GM21825 (cell line): ENCODE data around the gene LDAH.

Experiments
- ATAC-seq: cut with Tn5 transposase; IDR thresholded peaks from one replicate; pipeline ENCODE4 v1.9.1; 2021; ENCODE audit warnings: mild to moderate bottlenecking, moderate library complexity; ENCODE audit not compliant: unreplicated experiment

Gene LDAH

DNA sequence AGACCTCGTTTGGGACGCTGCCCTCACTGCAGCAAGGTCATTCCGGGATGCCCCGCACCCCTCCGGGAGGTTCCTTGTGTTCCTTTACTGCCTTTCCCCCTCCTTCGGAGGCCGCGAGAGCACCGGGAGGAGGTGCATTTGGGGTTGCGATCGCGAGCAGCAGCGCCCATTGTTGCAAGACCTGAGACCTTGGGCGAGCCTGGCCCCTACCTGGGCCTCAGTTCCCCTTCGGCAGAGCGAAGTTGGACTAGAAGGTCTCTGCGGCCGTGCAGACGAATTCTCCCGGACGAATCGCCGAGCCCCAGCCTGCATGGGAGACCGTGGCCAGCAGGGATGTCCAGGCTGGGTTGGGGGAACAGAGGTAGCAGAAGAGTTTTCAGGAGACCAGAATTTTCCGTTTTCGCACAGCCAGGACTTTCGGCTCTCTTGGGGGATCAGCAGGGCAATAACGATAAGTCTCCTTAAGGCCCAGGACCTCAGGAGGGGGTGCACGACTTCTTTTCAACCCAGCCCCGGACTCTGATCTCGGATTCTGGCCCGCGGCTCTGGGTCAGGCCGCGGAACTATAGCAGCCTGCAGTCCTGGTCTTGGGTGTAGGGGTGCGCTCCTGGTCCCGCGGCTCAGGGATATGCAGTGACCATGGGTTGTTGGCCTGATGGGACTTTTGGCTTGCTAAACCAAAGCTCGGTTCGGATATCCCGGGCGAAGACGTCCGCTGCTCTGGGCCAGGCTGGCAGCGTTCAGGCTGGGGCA is 153.2 kb downstream of the LDAH start:
- ATAC-seq, result no peak

DNA sequence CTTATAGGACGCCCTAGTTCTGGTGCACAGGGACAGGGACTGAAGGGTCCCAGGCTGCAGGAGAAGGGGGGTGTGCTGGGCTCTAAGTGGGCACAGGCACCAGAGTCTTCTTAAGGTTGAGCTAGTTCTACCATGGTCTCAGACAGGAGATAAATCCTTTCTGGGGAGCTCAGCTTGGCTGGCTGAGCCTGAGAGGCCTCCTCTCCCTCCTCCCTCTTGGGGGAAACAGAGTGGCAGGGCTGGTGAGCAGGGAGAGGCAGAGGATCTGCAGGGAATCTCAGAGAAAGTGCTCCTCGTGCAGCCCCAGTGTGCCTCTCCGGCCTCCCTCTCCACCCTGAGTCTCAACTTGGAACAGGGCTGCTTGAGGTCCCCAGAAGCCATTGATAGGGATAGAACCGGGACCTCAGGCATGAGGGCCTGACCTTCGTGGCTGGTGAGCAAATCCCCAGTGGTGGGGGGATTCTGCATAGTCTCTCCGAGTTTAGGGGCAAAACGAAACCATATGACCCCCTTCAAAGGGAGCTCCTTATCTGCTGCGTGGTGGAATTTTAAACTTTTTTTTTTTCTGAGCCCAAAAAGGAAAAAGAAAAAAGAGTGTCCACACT is 153.9 kb downstream of the LDAH start:
- no peak for ATAC-seq

DNA sequence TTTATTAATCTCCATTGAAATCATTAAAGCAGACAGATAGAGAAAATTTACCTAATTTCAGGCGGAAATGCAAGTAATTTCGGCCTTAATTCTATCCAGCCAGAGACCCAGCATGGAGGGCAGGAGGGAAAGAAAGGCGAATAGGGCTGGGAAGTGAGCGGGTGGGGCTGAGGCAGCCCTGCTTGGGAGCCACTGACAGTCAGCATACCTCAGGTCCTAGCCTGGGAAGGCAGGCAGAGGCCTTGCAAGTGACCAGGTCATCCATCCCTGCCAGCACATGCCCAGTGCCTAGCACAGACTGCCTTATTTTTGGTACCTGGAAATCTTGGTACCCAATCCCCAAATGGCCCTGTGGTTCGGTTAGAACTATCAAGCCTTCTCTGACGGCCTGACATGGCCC is 154.4 kb downstream of the LDAH start:
- ATAC-seq, result no peak

DNA sequence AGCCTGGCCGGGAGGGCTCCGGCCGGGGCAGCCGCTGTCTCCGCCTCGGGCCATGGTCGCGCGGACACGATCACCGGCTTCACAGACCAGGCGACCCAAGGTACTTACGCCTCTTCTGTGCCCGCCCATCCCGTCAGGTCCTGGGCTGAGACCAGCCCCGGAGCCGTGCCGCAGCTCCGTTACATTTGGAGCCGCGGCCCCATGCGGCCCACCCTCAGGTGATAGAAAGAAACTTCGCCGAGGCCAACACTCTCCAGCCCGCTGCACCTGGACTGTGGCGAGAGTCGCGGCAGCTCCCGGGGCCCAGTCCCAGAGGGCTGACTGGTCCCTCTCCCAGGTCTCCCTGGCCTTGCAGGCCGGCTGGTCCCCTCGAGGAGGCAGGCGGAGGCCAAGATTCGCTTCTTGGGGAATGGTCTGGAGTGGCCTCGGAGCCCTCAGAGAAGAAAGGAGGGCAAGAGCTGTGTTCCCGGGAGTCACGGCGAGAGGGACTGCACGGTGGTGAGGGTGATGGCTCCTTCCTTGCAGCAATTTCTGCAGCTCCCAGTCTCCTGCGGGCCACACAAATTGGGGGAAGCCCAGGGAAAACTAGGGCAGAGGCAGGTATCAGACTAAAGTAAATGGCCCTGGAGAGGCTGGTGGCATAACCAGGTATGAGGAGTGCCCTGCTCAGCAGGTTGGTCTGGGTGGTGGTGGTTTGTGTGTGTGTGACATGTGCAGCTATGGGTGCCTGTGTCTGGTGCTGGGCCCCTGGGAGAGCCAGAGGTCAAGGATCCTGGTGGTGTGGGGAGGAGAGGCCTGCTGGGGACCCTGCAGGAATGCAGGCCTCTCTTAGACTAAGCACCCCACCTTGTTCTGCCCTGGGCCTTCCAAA is 155.1 kb downstream of the LDAH start:
- no peak for ATAC-seq

DNA sequence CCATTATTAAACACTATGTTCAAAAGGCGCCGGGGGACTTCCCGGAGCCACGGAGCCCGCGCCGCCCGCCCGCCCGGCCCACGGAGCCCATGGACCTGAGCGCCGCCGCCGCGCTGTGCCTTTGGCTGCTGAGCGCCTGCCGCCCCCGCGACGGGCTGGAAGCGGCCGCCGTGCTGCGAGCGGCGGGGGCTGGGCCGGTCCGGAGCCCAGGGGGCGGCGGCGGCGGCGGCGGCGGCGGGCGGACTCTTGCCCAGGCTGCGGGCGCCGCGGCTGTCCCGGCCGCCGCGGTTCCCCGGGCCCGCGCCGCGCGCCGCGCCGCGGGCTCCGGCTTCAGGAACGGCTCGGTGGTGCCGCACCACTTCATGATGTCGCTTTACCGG is 155.8 kb downstream of the LDAH start:
- ATAC-seq, result peak; percentile 29

DNA sequence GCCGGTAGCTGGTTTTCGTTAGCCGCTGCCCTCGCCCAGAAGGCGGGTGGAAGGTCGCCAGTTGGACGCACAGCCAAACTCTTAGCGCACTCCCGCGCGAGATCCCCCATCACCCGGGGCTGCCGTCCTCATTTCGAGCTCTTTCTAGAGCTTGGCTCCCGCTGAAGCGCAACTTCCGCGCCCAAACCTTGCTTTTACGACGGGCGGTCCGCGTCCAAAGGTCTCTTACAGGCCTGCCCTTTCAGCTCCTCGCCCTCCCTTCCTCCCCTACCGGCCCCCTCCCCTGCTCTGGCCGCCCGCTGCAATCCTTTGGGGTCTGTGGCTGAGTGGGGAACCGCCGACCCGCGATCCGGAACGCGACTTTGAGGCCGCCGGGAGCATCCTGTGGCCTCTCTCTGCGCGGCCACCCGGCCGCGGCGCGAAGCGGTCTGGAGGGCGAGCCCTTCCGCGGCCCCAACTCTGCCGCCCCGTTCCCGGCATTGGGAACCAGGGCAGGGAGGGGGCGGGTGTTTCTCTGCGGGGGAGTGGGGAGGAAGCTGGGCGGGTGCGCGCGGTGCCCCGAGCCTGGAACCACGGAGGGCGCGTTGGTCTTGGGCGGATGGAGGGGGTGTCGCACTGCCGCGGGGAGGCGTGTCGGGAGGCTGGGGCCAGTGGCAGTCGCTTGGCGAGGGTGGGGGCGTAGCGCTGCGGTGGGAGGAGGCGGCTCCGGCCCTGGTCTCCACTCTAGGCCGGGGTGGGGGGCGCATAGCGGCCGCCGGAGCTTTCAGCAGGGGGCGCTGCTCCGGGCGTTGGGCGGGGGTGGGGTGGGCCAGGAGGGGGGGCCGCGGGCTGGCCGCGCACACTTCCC is 156.4 kb downstream of the LDAH start, which contains the start of gene GDF7:
GDF7 (plus strand) TSS at position 841 of the 847 bp plus-strand sequence. CDS start 96 bp downstream, outside the sequence.
- ATAC-seq, result peak; percentile 37

DNA sequence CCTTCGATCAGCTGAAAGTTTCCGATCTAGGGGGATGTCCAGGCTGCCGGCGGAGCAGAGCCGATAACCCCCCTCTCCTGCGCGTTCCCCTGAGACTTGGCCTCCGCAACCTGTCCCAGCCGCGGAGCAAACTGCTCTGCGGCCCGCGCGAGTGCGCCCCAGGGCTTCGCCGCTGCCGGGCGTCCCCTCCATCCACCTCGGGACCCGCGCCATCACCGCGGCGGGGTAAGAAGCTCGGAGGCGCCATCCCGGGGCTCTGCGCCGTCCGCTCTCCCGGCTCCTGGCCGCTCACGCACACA is 156.9 kb downstream of the LDAH start:
- peak; percentile 13 for ATAC-seq

DNA sequence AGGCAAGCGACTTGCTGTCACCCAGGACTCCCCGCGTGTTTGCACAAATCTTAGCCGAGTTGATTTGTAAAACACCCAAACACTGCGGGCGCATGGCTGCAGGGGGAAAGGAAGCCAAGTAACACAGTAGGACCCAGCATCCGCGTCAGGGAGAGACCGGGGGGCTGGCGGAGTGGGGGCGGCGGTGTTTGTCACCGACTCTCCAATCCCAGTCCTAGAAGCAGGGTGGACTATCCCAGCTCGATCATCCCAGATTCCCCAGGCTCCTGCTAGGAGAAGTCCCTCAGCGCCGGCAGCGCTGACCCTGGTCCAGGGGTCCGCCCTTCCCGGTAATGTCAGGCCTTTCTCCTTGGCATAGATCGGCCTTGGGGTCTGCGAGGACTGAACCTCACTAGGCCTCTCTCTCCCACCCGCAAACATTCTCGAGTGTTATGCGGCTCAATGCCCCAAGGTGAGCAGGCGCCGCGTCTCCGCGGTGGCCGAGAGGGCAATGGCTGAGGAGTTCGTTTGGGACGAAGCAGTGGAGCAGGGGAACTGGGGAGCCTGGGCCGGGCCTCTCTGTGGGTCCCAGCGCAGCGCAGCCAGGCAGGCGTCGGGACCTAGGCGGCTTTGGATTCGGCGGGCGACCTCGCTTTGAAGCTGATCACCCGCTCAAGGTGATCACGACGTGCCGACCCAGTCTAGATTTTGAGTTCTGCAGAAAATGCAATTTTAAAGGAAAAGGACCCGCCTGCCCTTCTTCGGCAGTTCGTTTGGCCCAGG is 157.5 kb downstream of the LDAH start:
- no peak for ATAC-seq

DNA sequence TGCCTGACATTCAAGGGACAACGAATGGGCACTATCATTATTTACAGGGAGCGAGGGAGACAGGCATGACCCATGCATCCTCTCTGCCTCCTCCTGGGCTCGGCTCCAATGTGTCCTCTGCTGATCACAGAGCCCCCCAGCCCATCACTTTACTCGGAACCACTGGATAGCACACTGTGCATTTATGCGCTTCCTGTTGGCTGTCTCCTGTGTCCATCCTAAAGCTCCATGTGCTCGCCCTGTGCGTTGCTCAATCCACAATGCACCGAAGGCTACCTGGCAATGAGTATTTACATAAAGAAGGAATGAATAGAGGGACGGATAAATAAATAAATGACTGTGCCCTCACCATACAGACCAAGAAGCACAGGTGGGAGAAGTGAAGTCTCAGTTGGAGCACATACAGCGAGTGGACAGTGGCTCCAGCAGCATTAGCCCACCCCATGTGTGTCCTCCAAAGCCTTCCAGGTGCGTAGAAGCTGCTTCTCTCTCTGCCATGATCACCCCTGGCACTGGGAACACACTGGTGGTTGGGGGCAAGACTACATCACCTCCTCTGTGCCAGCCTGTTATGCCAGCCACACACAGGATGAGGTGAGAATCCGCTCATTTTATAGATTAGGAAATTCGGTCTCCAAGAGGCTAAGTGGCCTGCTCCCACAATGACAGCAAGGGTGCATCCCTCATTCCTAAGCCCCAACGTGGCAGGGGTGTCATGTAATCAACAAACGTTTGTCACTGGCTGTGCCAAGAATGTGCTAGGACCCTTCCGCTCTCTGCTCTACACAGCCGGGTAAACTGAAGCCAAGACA is 158.3 kb downstream of the LDAH start:
- ATAC-seq, result no peak

DNA sequence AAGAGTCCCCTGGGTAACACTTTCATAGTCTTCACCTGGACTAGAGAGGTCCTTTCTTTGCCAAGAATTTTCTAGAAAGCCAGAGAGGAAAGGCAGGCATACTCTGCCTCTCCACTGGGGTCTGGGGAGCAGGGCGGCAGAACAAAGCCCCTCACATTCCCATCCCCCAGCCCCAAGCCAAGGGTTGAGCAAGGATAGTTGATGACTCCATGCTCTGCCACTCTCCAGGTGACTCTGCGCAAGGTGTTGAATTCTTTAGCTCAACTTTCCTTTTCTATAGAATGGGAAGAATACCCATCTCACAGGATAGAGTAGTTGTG is 158.9 kb downstream of the LDAH start:
- no peak for ATAC-seq

DNA sequence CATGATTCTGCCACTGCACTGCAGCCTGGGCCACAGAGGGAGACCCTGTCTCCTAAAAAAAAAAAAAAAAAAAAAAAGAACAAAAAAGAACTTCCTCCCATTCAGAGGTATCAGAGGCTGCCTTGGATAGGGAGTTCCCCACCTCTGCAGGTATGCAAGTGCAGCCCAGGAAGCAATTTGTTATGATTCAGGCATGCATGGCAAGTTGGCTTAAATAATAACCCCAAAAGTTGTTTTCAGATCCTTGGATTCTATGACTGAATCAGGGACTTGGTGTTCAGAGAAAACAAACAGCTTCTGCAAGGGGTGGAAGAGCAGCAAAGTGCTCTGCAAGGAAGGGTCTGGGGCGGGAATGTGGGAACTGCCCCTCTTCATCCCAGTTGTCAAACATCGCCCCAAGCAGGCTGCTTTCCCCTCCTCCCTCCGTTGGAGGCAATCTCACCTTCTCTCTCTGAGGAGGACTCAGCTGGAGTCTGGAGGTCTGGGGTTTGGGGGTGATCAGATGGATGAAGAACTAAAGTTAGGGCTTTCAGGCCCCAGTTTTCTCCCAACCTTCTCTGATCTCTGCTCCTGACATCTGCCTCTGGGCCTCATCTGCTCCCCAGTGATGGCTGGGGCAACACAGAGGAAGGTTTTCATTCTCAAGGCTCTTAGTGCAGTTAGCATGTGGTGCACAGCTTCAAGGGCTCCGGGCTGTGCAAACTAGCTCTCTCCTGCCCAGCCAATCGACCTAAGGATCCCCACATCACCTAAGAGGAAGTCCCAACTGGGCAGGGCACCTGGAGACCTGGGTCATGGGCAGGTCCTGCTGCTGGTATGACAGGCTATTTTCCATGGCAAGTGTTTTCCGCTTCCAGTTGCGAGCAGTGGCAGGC is 159.5 kb downstream of the LDAH start:
- no peak for ATAC-seq

DNA sequence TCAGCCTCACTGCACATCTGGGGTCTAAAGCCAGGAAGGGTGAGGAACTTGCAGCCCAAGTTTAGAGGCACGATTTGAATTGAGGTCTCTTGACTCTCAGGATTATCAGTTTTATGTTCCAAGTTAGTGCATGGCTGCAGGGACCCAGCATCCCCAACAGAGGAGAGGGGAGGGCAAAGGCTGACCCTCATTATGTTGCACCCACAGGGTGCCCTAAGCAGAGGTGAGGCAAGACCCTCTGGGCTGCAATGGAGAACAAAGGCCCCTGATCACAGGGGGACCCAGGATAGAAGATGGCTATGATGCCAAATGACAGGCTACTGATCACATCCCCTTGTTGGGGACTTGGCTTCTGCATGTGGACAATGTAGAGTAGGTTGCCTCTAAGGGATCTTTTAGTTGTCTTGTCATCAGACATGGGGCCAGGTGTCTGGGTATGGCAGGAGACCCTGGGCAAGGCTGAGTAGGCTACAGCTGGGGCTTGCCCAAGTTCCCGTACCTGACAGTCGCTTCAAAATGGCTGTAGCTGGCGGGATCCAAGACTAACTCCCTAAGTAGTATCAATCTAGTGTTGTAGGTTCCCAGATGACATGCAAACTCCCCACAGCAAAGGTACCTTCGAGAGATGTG is 160.5 kb downstream of the LDAH start:
- ATAC-seq, result no peak

DNA sequence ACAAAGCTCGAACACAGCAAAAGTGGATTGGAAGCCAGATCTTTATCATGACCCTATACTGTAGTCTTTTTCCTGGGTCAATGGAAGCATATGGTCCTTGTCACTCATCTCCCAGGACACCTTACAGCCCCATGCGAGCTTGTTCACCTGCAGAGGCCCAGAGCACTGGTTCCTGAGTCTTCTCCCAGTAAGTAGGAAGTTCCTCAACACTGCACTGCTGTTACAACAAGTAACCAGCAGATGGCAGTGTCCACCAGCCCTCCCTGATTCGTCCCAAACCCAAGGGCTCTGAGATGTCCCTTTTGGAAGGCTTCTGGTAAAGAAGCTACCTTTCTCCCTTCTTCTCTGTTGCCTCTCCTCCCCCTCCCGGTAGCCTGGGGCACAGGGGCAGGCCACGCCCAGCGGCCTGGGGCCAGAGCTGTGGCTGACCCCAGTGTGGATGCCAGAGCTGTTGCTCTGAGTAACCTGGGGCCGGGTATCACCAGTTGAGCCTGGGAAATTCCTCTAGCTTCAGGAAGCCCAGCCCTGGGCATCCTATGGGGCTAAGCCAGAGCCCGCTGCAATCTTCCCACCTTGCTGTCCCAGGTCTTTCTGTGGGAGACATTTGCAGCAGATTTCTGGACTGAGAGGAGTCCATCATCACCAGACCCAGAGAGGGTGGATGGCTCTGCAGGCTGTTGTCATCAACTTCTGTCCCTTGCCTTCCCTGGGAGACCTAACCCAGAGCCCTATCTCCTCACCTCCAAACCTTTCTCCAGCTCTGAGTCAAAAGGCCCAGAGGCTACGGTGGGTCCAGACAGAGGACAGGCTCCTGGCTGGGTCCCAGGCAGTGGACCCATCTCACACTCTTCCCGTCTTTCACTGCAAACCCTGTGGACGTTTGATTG is 161.2 kb downstream of the LDAH start:
- peak; percentile 52 for ATAC-seq

DNA sequence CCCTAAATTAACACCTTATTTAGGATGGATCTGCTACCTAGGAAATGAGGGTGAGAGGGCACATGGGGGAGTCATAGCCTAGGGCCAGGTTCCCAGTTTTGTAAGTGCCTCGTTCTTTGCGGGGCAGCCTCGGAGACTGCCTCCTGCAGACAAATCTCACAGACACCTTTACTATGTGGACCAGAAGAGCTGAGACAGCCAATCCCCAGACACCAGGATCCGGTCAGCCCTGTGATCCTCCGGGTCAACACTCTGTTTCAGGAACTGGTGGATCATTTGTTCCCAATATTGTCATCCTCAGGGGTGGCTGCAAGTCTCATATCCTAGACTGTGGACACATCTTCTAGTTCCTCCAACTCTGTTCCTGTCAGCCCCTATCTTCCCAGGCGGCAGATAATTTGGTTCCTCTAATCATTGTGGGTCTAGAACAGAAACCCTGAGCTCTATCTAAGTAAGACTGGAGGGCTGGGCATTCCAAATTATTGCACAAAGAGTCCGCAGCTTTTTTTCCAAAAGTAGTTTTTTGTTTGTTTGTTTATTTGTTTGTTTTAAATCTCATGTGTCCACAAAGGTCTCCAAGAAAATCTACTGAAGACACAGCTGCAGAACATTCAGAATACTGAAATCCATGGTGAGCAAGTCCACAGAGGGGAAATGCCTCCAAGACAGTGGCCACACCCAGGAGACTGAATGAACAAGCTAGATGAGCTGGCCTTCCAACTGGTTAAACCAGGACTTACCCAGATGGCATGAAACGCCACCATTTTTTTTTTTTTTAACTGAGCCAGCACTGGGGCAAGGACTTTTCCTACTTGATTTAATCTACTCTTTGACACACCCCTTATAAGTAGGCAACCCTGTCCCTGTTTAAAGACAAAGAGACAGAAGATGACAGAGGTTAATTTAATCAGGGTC is 162.1 kb downstream of the LDAH start:
- no peak for ATAC-seq

DNA sequence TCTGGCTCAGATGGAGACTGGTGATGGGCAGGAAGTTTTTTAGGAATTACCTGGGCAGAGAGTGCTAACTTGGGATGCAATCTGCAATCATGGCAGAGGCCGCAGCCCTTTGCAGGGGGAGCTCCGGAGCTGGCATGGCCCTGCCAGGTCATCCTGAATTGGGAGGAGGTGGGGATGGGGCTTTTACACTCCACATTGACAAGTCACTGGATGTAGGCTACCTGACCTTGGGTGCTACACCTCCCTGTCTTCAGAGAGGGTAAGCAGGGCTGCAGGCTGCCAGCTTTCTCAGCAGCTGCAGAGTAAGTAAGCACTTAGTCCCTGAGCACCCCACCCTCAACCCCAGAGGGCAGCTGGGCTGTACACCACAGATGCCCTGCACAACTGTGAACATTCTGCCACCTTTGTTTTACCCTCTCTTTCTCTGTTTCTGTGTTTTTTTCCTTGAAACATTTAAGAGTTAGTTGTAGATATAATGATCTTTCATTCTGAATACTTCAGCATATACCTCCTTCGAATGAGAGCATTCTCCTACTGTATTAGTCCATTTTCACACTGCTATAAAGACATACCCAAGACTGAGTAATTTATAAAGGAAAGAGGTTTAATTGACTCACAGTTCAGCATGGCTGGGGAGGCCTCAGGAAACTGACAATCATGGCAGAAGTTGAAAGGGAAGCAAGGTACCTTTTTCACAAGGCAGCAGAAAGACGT is 165.2 kb downstream of the LDAH start:
- no peak for ATAC-seq

DNA sequence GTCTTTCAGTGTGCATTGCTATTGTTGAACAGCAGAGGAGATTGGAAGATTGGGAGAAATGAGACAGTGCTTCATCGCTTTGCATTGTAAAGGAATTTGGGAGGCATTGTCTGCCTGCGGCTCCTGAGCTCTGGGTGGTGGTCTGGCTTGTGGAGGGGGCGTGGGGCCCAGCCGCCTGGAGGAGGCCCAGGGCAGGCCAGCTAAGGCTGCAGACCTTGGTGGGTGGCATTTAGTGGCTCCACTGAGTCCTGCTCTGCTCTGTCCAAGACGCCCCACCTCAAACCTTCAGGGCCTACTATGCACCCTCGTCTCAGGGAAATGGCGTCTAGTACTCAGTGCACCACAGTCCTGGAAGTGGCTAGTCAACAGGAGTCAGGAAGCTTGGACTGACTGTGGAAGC is 166.3 kb downstream of the LDAH start:
- ATAC-seq, result no peak
